GM20000 (cell line): ENCODE results near the gene MKI67.

ENCODE experiments used
- DNase-seq: peaks from one replicate; pipeline ENCODE4 v3.0.0; 2012; ENCODE audit warnings: low spot score
- TF ChIP-seq, protein P1 (sequence below): IDR thresholded peaks from 2 replicates; pipeline ENCODE4 v1.5.1; 2012; ENCODE audit warnings: mild to moderate bottlenecking, control low read depth; ENCODE audit errors: extremely low read depth, missing control alignments

MKI67 gene

DNA sequence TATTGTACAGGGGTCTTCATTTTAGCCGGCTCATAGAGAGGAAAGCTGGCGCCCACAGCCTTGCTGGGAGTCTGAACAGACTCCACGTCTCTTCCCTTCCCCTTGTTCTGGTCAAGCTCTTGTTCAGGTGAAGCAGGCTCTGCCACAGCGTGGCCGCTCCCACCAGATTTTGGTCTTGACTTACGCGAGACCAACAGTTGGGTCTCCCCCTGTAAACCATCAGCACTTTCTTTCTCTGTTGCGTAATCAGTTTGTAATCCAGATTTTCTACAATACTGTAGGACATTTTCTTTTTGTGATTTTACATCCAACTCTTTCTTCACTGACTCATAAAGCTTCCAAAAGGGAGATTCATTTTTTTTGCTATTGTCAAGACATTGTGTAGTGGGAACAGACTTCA is 10.9 kb downstream of the MKI67 start:
- no peak for DNase-seq
- TF ChIP-seq, protein P1, sequence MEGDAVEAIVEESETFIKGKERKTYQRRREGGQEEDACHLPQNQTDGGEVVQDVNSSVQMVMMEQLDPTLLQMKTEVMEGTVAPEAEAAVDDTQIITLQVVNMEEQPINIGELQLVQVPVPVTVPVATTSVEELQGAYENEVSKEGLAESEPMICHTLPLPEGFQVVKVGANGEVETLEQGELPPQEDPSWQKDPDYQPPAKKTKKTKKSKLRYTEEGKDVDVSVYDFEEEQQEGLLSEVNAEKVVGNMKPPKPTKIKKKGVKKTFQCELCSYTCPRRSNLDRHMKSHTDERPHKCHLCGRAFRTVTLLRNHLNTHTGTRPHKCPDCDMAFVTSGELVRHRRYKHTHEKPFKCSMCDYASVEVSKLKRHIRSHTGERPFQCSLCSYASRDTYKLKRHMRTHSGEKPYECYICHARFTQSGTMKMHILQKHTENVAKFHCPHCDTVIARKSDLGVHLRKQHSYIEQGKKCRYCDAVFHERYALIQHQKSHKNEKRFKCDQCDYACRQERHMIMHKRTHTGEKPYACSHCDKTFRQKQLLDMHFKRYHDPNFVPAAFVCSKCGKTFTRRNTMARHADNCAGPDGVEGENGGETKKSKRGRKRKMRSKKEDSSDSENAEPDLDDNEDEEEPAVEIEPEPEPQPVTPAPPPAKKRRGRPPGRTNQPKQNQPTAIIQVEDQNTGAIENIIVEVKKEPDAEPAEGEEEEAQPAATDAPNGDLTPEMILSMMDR, result no peak

DNA sequence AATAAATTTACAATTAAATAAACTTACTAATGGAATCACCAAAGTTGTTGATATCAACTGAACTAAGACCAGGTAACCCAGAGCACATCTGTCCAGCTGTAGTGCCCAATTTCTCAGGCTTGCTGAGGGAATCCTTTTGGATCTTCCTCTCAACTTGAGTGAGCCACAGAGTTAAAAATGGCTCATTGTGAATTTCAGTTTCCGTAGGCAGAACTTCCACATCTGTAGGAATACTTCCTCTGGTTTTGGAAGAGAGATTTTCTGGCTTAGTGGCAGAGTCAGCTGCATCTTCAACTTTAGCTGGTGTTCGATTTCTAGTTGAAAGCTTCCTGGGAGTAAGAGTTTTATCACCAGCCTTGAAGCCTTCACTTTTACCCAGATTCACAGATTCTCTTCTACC is 11.3 kb downstream of the MKI67 start:
- TF ChIP-seq, protein P1, result no peak
- no peak for DNase-seq

DNA sequence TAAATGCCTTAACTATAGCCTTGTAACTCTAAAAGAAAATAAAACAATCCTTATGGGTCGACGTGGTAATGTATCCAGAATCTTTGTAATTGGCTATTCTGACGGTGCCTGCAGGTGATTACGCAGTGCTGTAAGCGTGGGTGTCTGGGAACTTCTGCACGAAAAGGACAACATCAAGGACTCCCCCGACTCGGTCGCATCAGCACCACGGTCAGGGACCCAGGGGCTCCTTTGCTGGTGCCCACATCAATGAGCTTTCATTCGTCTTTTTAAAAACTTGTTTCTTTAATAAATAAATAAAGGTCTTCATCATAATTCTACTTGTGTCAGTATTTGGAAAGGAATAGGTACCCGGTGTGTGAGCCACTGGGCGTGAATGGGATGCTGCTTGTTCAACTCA is 13.2 kb downstream of the MKI67 start:
- no peak for DNase-seq
- TF ChIP-seq, protein P1, result no peak

DNA sequence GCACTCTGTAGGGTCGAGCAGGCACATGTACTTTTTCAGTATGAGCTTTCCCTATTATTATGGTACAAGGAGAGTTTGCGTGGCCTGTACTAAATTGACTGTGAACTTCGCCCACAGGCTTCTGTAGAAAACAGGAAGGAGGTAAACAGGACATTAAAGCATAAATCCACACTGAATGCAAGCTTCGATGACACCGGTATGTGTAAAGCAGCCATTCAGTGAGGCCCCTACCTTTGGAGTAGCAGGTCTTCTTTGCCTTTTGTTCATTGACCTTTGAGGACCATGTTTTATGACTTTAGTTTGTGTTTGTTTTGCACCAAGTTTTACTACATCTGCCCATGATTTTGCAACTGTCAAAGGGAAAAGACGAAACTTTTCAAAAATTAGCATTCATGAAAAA is 14.5 kb downstream of the MKI67 start:
- TF ChIP-seq, protein P1, result no peak
- DNase-seq, result no peak

DNA sequence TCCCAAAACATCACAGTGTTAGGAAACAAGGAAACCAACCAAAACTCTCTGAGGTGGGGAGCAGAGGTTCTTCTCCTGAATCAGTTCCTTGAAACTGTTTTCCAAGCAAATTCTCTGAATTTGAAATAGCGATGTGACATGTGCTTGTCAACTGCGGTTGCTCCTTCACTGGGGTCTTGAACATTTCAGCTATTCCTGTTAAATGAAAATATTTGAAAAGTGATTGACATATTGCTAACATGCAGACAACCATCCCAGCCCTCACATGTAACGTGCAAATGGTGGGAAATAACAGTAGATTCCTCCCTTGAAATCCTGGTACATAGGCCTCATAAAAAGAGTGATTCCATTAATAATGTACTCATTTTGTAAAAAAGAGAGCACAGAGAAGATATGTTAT is 15.9 kb downstream of the MKI67 start:
- DNase-seq, result no peak
- TF ChIP-seq, protein P1, result no peak

DNA sequence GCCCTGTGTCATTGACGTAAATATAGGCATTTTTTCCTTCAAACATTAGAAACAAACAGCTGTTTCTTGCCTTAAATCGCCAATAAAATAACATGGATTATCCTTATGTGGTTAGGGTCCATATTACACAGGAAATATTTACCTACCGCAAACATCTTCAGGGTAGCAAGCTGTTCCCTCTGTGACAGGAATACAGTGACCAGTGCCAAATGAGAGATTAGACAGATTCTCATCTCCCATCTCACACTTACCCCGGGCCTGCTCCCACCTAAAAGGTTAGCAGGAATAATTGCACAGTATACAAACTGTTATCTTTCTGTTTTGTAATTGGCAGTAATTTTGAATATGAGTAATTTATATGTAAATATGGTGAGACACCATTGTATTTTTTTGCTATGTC is 16.5 kb downstream of the MKI67 start:
- no peak for DNase-seq
- TF ChIP-seq, protein P1, result no peak

DNA sequence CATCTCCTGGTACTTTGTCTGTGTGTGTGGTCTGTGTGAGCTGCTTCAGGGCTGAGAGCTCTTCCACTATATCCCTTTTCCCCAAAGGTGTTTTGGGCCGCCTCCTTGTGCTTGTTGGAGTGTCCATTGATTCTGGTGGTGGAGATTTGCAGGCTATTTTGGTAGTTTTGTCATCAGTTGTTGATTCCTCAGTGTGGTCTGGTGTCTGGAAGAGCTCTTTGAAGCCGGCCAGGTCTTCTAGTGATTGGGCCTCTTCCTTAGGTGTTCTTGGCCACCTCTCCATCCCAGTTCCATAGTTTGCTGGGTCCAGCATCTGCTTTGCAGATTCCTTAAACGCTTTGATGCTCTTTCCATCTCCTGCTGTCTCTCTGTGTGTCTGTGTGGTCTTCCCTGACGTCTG is 20.8 kb downstream of the MKI67 start:
- TF ChIP-seq, protein P1, result no peak
- DNase-seq, result no peak
